ENCODE results near the gene BCL2L12. TPM values are rescaled to one million over a fixed set of nuclear protein-coding genes. Genes with fewer than 3 reads are reported as not detected.

The BCL2L12 gene
- total and polyA plus RNA-seq, 2 donors (not counting 3 experiments of a cell fraction or from before 2014, with no cell fraction given): 49.8 to 58.5 TPM

DNA sequence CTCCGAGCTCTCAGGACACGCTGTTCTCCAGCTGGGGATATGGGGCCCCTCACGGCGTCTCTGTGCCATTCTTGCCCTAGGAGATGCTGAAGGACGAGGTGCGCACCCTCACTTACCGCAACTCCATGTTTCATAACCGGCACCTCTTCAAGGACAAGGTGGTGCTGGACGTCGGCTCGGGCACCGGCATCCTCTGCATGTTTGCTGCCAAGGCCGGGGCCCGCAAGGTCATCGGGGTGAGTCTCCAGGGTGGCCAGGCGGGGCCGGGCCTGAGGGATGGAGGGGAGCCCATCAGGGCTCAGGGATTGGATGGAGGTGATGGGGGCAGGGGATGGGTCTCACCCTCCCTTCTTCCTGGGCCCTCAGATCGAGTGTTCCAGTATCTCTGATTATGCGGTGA lies 16.1 kb downstream of the BCL2L12 start:
- Histone ChIP-seq H3K9me1 (replicated peaks; ENCODE audit: control insufficient read depth, extremely low read depth, insufficient read depth, low read length) (no peaks in the 10 kb centered on the region), H3K4me2 (ENCODE audit: insufficient read depth, low read length) (no peak overlapping the region), H3K4me1 (ENCODE audit: control insufficient read depth, extremely low read depth, insufficient read depth, low read length) (peaks cover 21% of the 10 kb centered on the region), H3K9me3 (replicated peaks; ENCODE audit: control insufficient read depth, insufficient read depth, low read length) (no peaks in the 10 kb centered on the region), H3K27me3 (ENCODE audit: control insufficient read depth in 2 of 2, insufficient read depth in 2 of 2, low read length in 2 of 2) (no peaks in the 10 kb centered on the region), H4K20me1 (replicated peaks; ENCODE audit: control insufficient read depth, extremely low read depth, insufficient read depth, low read length) (no peaks in the 10 kb centered on the region), H3K4me3 (replicated peaks in 1 of 3; ENCODE audit: insufficient read depth in 1 of 3, low read depth in 1 of 3, low read length in 3 of 3) (no peak overlapping the region), H2AFZ (ENCODE audit: low read depth, low read length) (no peak overlapping the region), H3K36me3 (ENCODE audit: control insufficient read depth in 2 of 2, extremely low read depth in 1 of 2, insufficient read depth in 2 of 2, low read length in 2 of 2) (peaks cover 8 to 29% of the 10 kb centered on the region in 2 experiments), H3K79me2 (ENCODE audit: control insufficient read depth, insufficient read depth, low read length) (peaks cover 47% of the 10 kb centered on the region), H3K9ac (replicated peaks; ENCODE audit: extremely low read depth, insufficient read depth, low read length) (no peak overlapping the region), H3K27ac (ENCODE audit: insufficient read depth, low read depth, low read length) (no peak overlapping the region)
- CTCF ChIA-PET: interaction anchor here (1.3 to 1.6 kb wide), 2 partner anchors 18 to 179 kb away, joined by 6 read pairs; no protein-coding TSS in a partner anchor
- dilution Hi-C loops (cut with MboI; ENCODE audit: extremely low pct_ligation_motif_present, low sequenced_read_pairs): no loop called here
- POLR2A ChIA-PET: no interaction called here
- intact Hi-C loops (cut with micrococcal nuclease): no loop called here
- FAIRE-seq (no peak), DNase-seq (ENCODE audit: low read depth, low spot score) (no peak)
- TF ChIP-seq MYC (IDR thresholded peaks at IDR 0.05; ENCODE audit: low read depth, low read length) (no peak), CTCF (IDR thresholded peaks at IDR 0.05; ENCODE audit: extremely low read depth in 1 of 2, insufficient read depth in 1 of 2, low read depth in 1 of 2, low read length in 2 of 2) (no peak), GATA2 (IDR thresholded peaks at IDR 0.05; ENCODE audit: insufficient read depth, insufficient read length, low read depth, low read length) (no peak), POLR2AphosphoS5 (IDR thresholded peaks at IDR 0.05; ENCODE audit: insufficient read depth, low read depth, low read length) (no peak), FOS (IDR thresholded peaks at IDR 0.05; ENCODE audit: borderline replicate concordance, insufficient read depth, low read length) (no peak), JUN (IDR thresholded peaks at IDR 0.05; ENCODE audit: borderline replicate concordance, insufficient read depth, insufficient read length, low read depth) (no peak), POLR2A (IDR thresholded peaks at IDR 0.05; ENCODE audit: low read depth, low read length) (no peak), EZH2 (IDR thresholded peaks at IDR 0.05; ENCODE audit: borderline replicate concordance, low read depth, low read length, severe bottlenecking) (no peak)
- TF ChIP-seq, protein P1, sequence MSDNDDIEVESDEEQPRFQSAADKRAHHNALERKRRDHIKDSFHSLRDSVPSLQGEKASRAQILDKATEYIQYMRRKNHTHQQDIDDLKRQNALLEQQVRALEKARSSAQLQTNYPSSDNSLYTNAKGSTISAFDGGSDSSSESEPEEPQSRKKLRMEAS (IDR thresholded peaks at IDR 0.05; ENCODE audit: insufficient read depth, insufficient read length): no peak
- BruUV-seq (replicated peaks): no TSS peak

Data from endothelial cell of umbilical vein (primary cell).